GM23338 (cell line): ENCODE results near the gene CDHR3. TPM values are rescaled to one million over a fixed set of nuclear protein-coding genes. Genes with fewer than 3 reads are reported as not detected.

ENCODE experiments used
- ATAC-seq: fragments of 200-7000 bp; cut with Tn5 transposase; 3 replicates; pipeline ENCODE4 v1.9.1; 2020
- DNase-seq: peaks from one replicate; pipeline ENCODE4 v3.0.0-alpha.2; 2015; ENCODE audit warnings: low spot score
- H2AFZ ChIP-seq: fragments of 200-600 bp; sonication (generic); 2 replicates; pipeline ENCODE4 v1.8.0; 2016; ENCODE audit warnings: antibody characterized with exemption, mild to moderate bottlenecking, moderate library complexity
- H3F3A ChIP-seq: fragments of 200-600 bp; sonication (generic); replicated peaks from 2 replicates; pipeline ENCODE4 v1.8.0; 2017; ENCODE audit warnings: antibody characterized with exemption, mixed run types, low read depth
- H3K27ac ChIP-seq: fragments of 200-600 bp; sonication (generic); 2 replicates; pipeline ENCODE4 v1.6.1; 2016; ENCODE audit warnings: low read depth
- H3K27me3 ChIP-seq: fragments of 200-600 bp; sonication (generic); 2 replicates; pipeline ENCODE4 v1.8.0; 2016; ENCODE audit warnings: mild to moderate bottlenecking, mixed run types, moderate library complexity; ENCODE audit not compliant: insufficient read depth
- H3K36me3 ChIP-seq: fragments of 200-600 bp; sonication (generic); 2 replicates; pipeline ENCODE4 v1.8.0; 2016; ENCODE audit warnings: mild to moderate bottlenecking; ENCODE audit not compliant: insufficient read depth
- H3K4me1 ChIP-seq: fragments of 200-600 bp; sonication (generic); 2 replicates; pipeline ENCODE4 v1.8.0; 2016; ENCODE audit warnings: mild to moderate bottlenecking, moderate library complexity; ENCODE audit not compliant: insufficient read depth
- H3K4me2 ChIP-seq: fragments of 200-600 bp; sonication (generic); 2 replicates; pipeline ENCODE4 v1.7.1; 2017; ENCODE audit warnings: mixed run types
- H3K4me3 ChIP-seq: fragments of 200-600 bp; sonication (generic); 2 replicates; pipeline ENCODE4 v1.6.1; 2016; ENCODE audit warnings: mixed run types
- H3K79me2 ChIP-seq: fragments of 200-600 bp; sonication (generic); replicated peaks from 2 replicates; pipeline ENCODE4 v1.8.0; 2017; ENCODE audit warnings: mild to moderate bottlenecking; ENCODE audit not compliant: insufficient read depth
- H3K9me2 ChIP-seq: fragments of 200-600 bp; sonication (generic); 2 replicates; pipeline ENCODE4 v1.8.0; 2017; ENCODE audit not compliant: insufficient read depth
- H4K20me1 ChIP-seq: fragments of 200-600 bp; sonication (generic); replicated peaks from 2 replicates; pipeline ENCODE4 v1.8.0; 2017; ENCODE audit warnings: mild to moderate bottlenecking; ENCODE audit not compliant: insufficient read depth
- H3K27ac Mint-ChIP-seq: 2 replicates; pipeline ENCODE4 v1.8.0; 2020; ENCODE audit warnings: inconsistent platforms, mild to moderate bottlenecking, moderate library complexity, mixed read lengths
- H3K27me3 Mint-ChIP-seq: 3 replicates; pipeline ENCODE4 v1.8.0; 2022; ENCODE audit warnings: low read depth, mild to moderate bottlenecking, moderate library complexity, mixed read lengths, inconsistent platforms; ENCODE audit not compliant: insufficient read depth, poor library complexity
- H3K36me3 Mint-ChIP-seq: 3 replicates; pipeline ENCODE4 v1.8.0; 2021; ENCODE audit warnings: low read depth, mild to moderate bottlenecking, inconsistent platforms, moderate library complexity, mixed read lengths
- H3K4me1 Mint-ChIP-seq: 3 replicates; pipeline ENCODE4 v1.8.0; 2020; ENCODE audit warnings: mild to moderate bottlenecking, inconsistent platforms, mixed read lengths
- H3K4me3 Mint-ChIP-seq: 3 replicates; pipeline ENCODE4 v1.8.0; 2021; ENCODE audit warnings: moderate library complexity, mild to moderate bottlenecking, inconsistent platforms, mixed read lengths
- H3K9me3 Mint-ChIP-seq: 3 replicates; pipeline ENCODE4 v1.8.0; 2020; ENCODE audit warnings: moderate library complexity, mild to moderate bottlenecking, inconsistent platforms, mixed read lengths
- CREB1 ChIP-seq: fragments of 250-450 bp; sonication (Bioruptor Pico); IDR thresholded peaks from 2 replicates; pipeline ENCODE4 v1.5.0; 2020; ENCODE audit warnings: low read depth, mild to moderate bottlenecking, moderate library complexity
- EZH2phosphoT487 ChIP-seq: fragments of 200-600 bp; sonication (generic); IDR thresholded peaks from one replicate; pipeline ENCODE4 v1.8.1; 2018; ENCODE audit warnings: antibody characterized with exemption; ENCODE audit not compliant: unreplicated experiment
- JUNB ChIP-seq: IDR thresholded peaks from one replicate; pipeline ENCODE4 v1.6.1; 2016; ENCODE audit warnings: antibody characterized with exemption; ENCODE audit not compliant: unreplicated experiment
- NANOG ChIP-seq: IDR thresholded peaks from 2 replicates; pipeline ENCODE4 v1.6.1; 2016; ENCODE audit warnings: antibody characterized with exemption, borderline replicate concordance
- POLR2AphosphoS5 ChIP-seq: IDR thresholded peaks from 2 replicates; pipeline ENCODE4 v1.6.1; 2016; ENCODE audit warnings: antibody characterized with exemption, low read depth
- STAT1 ChIP-seq: IDR thresholded peaks from one replicate; pipeline ENCODE4 v1.6.1; 2016; ENCODE audit warnings: antibody characterized with exemption; ENCODE audit not compliant: unreplicated experiment
- ZNF114 ChIP-seq: fragments of 250-450 bp; sonication (Bioruptor Pico); IDR thresholded peaks from 2 replicates; pipeline ENCODE4 v1.5.0; 2020; ENCODE audit warnings: mild to moderate bottlenecking, moderate library complexity
- ZNF331 ChIP-seq: fragments of 250-450 bp; sonication (Bioruptor Pico); IDR thresholded peaks from 2 replicates; pipeline ENCODE4 v1.5.0; 2020; ENCODE audit warnings: low read depth, mild to moderate bottlenecking, moderate library complexity
- polyA plus RNA-seq: library from polyadenylated mRNA; unstranded; fragments of >200 nt; fragmentation: Nextera tagmentation; extraction: Ambion mirVana; gene quantifications from 2 replicates; pipeline ENCODE4 v1.2.1, GENCODE V29; 2016
- total RNA-seq: library from RNA; depleted of rRNA; stranded (reverse); fragments of >200 nt; shearing (Covaris generic); gene quantifications from 2 replicates; pipeline ENCODE4 v1.2.3, GENCODE V29; 2014
- TF ChIP-seq, protein P1 (sequence below): IDR thresholded peaks from 2 replicates; pipeline ENCODE4 v1.6.1; 2016; ENCODE audit warnings: antibody characterized with exemption
- TF ChIP-seq, protein P2 (sequence below): fragments of 250-450 bp; sonication (Bioruptor Pico); IDR thresholded peaks from 2 replicates; pipeline ENCODE4 v1.5.0; 2020; ENCODE audit warnings: mild to moderate bottlenecking, moderate library complexity
- TF ChIP-seq, protein P3 (sequence below), 2 experiments: fragments of 200-600 bp in 1 of 2; sonication (generic) in 1 of 2; conservative IDR thresholded peaks; 2 replicates each; pipeline versions ENCODE4 v1.5.1 to v1.6.1; 2016 to 2017; ENCODE audit warnings: antibody characterized with exemption in 2 of 2, low read depth in 2 of 2, mild to moderate bottlenecking in 2 of 2, moderate library complexity in 1 of 2
- TF ChIP-seq, protein P4 (sequence below): IDR thresholded peaks from one replicate; pipeline ENCODE4 v1.6.1; 2018; ENCODE audit warnings: antibody characterized with exemption; ENCODE audit not compliant: unreplicated experiment

CDHR3 gene
- total and polyA plus RNA-seq, 2 experiments from 2014 or later, result 5.1 to 12.2 TPM

DNA sequence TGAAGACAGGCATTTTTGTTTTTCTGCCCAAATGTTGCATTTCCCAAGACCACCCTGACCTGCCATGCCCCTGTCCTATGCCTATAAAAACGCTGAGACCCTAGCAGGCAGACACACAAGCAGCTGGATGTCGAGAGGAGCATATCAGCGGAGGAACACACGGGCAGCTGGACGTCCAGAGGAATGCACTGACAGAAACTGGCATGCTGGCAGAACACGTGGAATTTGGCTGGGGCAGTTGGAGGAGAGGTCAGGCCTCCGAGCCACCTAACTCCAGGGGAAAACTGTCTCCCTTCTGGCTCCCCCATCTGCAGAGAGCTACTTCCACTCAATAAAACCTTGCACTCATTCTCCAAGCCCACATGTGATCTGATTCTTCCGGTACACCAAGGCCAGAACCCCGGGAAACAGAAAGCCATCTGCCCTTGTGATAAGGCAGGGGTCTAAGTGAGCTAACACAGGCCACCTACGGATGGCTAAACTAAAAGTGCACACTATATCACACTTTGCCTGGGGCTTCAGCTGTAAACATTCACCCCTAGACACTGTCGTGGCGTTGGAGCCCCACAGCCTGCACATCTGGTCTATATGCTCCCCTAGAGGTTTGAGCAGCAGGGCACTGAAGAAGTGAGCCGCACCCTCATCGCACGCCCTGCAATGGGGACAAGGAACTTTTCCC, 10.0 kb upstream of the CDHR3 start:
- Mint-ChIP-seq H3K27ac (no peak overlapping the region), H3K4me1 (peaks cover 3% of the 10 kb centered on the region; the same call in 2 of the 3 replicates), H3K27me3 (peaks cover 5% of the 10 kb centered on the region), H3K36me3 (peaks cover 13% of the 10 kb centered on the region), H3K9me3 (peaks cover 34% of the 10 kb centered on the region), H3K4me3 (no peak overlapping the region)
- Histone ChIP-seq H3K4me2 (no peak overlapping the region), H3F3A (no peaks in the 10 kb centered on the region), H2AFZ (no peak overlapping the region), H4K20me1 (no peaks in the 10 kb centered on the region), H3K27ac (no peak overlapping the region), H3K36me3 (no peaks in the 10 kb centered on the region), H3K4me3 (no peak overlapping the region), H3K9me2 (no peaks in the 10 kb centered on the region), H3K4me1 (no peaks in the 10 kb centered on the region), H3K27me3 (no peaks in the 10 kb centered on the region), H3K79me2 (no peaks in the 10 kb centered on the region)
- ATAC-seq, result no peak
- no peak for DNase-seq
- no peak for TF ChIP-seq ZNF331 (CRISPR knock-in tag)
- no peak for TF ChIP-seq EZH2phosphoT487
- TF ChIP-seq, protein P1, sequence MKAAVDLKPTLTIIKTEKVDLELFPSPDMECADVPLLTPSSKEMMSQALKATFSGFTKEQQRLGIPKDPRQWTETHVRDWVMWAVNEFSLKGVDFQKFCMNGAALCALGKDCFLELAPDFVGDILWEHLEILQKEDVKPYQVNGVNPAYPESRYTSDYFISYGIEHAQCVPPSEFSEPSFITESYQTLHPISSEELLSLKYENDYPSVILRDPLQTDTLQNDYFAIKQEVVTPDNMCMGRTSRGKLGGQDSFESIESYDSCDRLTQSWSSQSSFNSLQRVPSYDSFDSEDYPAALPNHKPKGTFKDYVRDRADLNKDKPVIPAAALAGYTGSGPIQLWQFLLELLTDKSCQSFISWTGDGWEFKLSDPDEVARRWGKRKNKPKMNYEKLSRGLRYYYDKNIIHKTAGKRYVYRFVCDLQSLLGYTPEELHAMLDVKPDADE, result no peak
- TF ChIP-seq, protein P2, sequence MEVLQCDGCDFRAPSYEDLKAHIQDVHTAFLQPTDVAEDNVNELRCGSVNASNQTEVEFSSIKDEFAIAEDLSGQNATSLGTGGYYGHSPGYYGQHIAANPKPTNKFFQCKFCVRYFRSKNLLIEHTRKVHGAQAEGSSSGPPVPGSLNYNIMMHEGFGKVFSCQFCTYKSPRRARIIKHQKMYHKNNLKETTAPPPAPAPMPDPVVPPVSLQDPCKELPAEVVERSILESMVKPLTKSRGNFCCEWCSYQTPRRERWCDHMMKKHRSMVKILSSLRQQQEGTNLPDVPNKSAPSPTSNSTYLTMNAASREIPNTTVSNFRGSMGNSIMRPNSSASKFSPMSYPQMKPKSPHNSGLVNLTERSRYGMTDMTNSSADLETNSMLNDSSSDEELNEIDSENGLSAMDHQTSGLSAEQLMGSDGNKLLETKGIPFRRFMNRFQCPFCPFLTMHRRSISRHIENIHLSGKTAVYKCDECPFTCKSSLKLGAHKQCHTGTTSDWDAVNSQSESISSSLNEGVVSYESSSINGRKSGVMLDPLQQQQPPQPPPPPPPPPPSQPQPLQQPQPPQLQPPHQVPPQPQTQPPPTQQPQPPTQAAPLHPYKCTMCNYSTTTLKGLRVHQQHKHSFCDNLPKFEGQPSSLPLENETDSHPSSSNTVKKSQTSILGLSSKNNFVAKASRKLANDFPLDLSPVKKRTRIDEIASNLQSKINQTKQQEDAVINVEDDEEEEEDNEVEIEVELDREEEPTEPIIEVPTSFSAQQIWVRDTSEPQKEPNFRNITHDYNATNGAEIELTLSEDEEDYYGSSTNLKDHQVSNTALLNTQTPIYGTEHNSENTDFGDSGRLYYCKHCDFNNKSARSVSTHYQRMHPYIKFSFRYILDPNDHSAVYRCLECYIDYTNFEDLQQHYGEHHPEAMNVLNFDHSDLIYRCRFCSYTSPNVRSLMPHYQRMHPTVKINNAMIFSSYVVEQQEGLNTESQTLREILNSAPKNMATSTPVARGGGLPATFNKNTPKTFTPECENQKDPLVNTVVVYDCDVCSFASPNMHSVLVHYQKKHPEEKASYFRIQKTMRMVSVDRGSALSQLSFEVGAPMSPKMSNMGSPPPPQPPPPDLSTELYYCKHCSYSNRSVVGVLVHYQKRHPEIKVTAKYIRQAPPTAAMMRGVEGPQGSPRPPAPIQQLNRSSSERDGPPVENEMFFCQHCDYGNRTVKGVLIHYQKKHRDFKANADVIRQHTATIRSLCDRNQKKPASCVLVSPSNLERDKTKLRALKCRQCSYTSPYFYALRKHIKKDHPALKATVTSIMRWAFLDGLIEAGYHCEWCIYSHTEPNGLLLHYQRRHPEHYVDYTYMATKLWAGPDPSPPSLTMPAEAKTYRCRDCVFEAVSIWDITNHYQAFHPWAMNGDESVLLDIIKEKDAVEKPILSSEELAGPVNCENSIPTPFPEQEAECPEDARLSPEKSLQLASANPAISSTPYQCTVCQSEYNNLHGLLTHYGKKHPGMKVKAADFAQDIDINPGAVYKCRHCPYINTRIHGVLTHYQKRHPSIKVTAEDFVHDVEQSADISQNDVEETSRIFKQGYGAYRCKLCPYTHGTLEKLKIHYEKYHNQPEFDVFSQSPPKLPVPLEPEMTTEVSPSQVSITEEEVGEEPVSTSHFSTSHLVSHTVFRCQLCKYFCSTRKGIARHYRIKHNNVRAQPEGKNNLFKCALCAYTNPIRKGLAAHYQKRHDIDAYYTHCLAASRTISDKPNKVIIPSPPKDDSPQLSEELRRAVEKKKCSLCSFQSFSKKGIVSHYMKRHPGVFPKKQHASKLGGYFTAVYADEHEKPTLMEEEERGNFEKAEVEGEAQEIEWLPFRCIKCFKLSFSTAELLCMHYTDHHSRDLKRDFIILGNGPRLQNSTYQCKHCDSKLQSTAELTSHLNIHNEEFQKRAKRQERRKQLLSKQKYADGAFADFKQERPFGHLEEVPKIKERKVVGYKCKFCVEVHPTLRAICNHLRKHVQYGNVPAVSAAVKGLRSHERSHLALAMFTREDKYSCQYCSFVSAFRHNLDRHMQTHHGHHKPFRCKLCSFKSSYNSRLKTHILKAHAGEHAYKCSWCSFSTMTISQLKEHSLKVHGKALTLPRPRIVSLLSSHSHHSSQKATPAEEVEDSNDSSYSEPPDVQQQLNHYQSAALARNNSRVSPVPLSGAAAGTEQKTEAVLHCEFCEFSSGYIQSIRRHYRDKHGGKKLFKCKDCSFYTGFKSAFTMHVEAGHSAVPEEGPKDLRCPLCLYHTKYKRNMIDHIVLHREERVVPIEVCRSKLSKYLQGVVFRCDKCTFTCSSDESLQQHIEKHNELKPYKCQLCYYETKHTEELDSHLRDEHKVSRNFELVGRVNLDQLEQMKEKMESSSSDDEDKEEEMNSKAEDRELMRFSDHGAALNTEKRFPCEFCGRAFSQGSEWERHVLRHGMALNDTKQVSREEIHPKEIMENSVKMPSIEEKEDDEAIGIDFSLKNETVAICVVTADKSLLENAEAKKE (CRISPR knock-in tag), result no peak
- TF ChIP-seq JUNB, result no peak
- TF ChIP-seq ZNF114 (CRISPR knock-in tag), result no peak
- no peak for TF ChIP-seq STAT1
- no peak for TF ChIP-seq POLR2AphosphoS5
- TF ChIP-seq, protein P3, sequence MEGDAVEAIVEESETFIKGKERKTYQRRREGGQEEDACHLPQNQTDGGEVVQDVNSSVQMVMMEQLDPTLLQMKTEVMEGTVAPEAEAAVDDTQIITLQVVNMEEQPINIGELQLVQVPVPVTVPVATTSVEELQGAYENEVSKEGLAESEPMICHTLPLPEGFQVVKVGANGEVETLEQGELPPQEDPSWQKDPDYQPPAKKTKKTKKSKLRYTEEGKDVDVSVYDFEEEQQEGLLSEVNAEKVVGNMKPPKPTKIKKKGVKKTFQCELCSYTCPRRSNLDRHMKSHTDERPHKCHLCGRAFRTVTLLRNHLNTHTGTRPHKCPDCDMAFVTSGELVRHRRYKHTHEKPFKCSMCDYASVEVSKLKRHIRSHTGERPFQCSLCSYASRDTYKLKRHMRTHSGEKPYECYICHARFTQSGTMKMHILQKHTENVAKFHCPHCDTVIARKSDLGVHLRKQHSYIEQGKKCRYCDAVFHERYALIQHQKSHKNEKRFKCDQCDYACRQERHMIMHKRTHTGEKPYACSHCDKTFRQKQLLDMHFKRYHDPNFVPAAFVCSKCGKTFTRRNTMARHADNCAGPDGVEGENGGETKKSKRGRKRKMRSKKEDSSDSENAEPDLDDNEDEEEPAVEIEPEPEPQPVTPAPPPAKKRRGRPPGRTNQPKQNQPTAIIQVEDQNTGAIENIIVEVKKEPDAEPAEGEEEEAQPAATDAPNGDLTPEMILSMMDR (conservative IDR thresholded peaks at IDR 0.05; ENCODE audit: low read depth in 2 of 2), result no peak
- TF ChIP-seq, protein P4, sequence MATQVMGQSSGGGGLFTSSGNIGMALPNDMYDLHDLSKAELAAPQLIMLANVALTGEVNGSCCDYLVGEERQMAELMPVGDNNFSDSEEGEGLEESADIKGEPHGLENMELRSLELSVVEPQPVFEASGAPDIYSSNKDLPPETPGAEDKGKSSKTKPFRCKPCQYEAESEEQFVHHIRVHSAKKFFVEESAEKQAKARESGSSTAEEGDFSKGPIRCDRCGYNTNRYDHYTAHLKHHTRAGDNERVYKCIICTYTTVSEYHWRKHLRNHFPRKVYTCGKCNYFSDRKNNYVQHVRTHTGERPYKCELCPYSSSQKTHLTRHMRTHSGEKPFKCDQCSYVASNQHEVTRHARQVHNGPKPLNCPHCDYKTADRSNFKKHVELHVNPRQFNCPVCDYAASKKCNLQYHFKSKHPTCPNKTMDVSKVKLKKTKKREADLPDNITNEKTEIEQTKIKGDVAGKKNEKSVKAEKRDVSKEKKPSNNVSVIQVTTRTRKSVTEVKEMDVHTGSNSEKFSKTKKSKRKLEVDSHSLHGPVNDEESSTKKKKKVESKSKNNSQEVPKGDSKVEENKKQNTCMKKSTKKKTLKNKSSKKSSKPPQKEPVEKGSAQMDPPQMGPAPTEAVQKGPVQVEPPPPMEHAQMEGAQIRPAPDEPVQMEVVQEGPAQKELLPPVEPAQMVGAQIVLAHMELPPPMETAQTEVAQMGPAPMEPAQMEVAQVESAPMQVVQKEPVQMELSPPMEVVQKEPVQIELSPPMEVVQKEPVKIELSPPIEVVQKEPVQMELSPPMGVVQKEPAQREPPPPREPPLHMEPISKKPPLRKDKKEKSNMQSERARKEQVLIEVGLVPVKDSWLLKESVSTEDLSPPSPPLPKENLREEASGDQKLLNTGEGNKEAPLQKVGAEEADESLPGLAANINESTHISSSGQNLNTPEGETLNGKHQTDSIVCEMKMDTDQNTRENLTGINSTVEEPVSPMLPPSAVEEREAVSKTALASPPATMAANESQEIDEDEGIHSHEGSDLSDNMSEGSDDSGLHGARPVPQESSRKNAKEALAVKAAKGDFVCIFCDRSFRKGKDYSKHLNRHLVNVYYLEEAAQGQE, result no peak
- TF ChIP-seq NANOG, result no peak
- no peak for TF ChIP-seq CREB1
